HepG2 (cell line): ENCODE data around the gene MINDY3. TPM values are rescaled to one million over a fixed set of nuclear protein-coding genes. Genes with fewer than 3 reads are reported as not detected.
A peak's percentile ranks its signal among the peaks of the same experiment; 100 is the strongest.

Experiments used
- ARID5B ChIP-seq: IDR thresholded peaks from 2 replicates; pipeline ENCODE4 v1.4.0; 2020; ENCODE audit warnings: mild to moderate bottlenecking, missing genetic modification reagents
- HNF1A ChIP-seq, 2 experiments: sonication (generic) in 1 of 2; formaldehyde crosslinking in 1 of 2; IDR thresholded peaks; 2 replicates each; pipeline versions ENCODE4 v1.4.0 to v1.6.1; 2016 to 2020; ENCODE audit warnings: borderline replicate concordance in 1 of 2, low read depth in 1 of 2, mild to moderate bottlenecking in 1 of 2, missing genetic modification reagents in 1 of 2
- MEF2D ChIP-seq: sonication (generic); formaldehyde crosslinking; IDR thresholded peaks from 2 replicates; pipeline ENCODE4 v1.5.1; 2020; ENCODE audit warnings: mild to moderate bottlenecking, missing genetic modification reagents
- MTA1 ChIP-seq: sonication (generic); formaldehyde crosslinking; IDR thresholded peaks from 2 replicates; pipeline ENCODE4 v1.4.0; 2020; ENCODE audit warnings: missing genetic modification reagents, mild to moderate bottlenecking, borderline replicate concordance
- NR2F1 ChIP-seq, 2 experiments: fragments of 450-650 bp in 1 of 2; formaldehyde crosslinking in 1 of 2; IDR thresholded peaks; 2 replicates each; pipeline versions ENCODE4 v1.5.0 to v1.6.1; 2016 to 2020; ENCODE audit warnings: mild to moderate bottlenecking in 1 of 2, missing compliant biosample characterization in 1 of 2, missing genetic modification reagents in 1 of 2, moderate library complexity in 1 of 2
- PAXIP1 ChIP-seq: sonication (generic); formaldehyde crosslinking; conservative IDR thresholded peaks from 2 replicates; pipeline ENCODE4 v1.4.0; 2020; ENCODE audit warnings: mild to moderate bottlenecking, missing genetic modification reagents, moderate library complexity
- PHF20 ChIP-seq: sonication (generic); formaldehyde crosslinking; IDR thresholded peaks from 2 replicates; pipeline ENCODE4 v1.5.0; 2020; ENCODE audit warnings: mild to moderate bottlenecking, missing genetic modification reagents
- RXRA ChIP-seq: sonication (generic); formaldehyde crosslinking; IDR thresholded peaks from 2 replicates; pipeline ENCODE4 v1.5.1; 2020; ENCODE audit warnings: missing genetic modification reagents
- ZBTB34 ChIP-seq: sonication (generic); formaldehyde crosslinking; IDR thresholded peaks from 2 replicates; pipeline ENCODE4 v1.8.0; 2022; ENCODE audit warnings: mild to moderate bottlenecking, missing genetic modification reagents
- polyA plus RNA-seq, 8 experiments: library from polyadenylated mRNA; depleted of rRNA in 3 of 8; stranded (reverse) in 7 of 8; unstranded in 1 of 8; fragments of >200 nt; fragmentation: Illumina TruSeq in 4 of 8; extraction: Trizol in 4 of 8; gene quantifications; 2 replicates each; pipeline versions ENCODE4 v1.2.1 to v1.2.3, GENCODE V29; 2011 to 2016; ENCODE audit warnings: low read depth in 4 of 8, missing spikeins in 1 of 8, mixed read lengths in 1 of 8; ENCODE audit not compliant: insufficient read depth in 1 of 8
- total RNA-seq, 5 experiments: library from RNA; depleted of rRNA; stranded (reverse); fragments of >200 nt; fragmentation: Illumina TruSeq; extraction: Trizol; gene quantifications; 2 replicates each; pipeline ENCODE4 v1.2.3, GENCODE V29; 2016; ENCODE audit warnings: low read depth in 1 of 5

MINDY3 gene
- total and polyA plus RNA-seq, 2 of the 13 experiments (the other 11 are each of a cell fraction or from before 2014, with no cell fraction given) = 6.4 to 17.5 TPM

- TF ChIP-seq PAXIP1 (CRISPR knock-in tag) (peak; percentile 45; the same call in 1 of the 2 replicates), RXRA (CRISPR knock-in tag) (peak; percentile 38), MTA1 (peak; percentile 88), MEF2D (CRISPR knock-in tag) (no peak; the same call in 1 of the 2 replicates), ARID5B (CRISPR knock-in tag) (peak; percentile 58; the same call in 1 of the 2 replicates), HNF1A (IDR thresholded peaks at IDR 0.05; ENCODE audit: low read depth) (no peak), HNF1A (CRISPR knock-in tag; IDR thresholded peaks at IDR 0.05; ENCODE audit: borderline replicate concordance) (no peak), NR2F1 (CRISPR knock-in tag; IDR thresholded peaks at IDR 0.05) (peak in 1 of 2 experiments; percentile 68; a peak in 2 of 4 replicates), PHF20 (CRISPR knock-in tag) (0 out of 2 replicates have a peak, but pooled peaks have one; percentile 34), ZBTB34 (CRISPR knock-in tag) (no peak)
Observed at GRCh38 chr10:15877836-15878576, 17.7 kb upstream of the MINDY3 start (continued).
